Putamen (tissue), 1 donor: ENCODE data around the gene GAL3ST2.
"Not testable (repeated sequence)": the region's sequence is repeated elsewhere in the genome, so short reads cannot be mapped to it uniquely, and the experiment has no call there.

Experiments
- DNase-seq: peaks from one replicate; pipeline ENCODE4 v3.0.0-alpha.2; 2016; ENCODE audit warnings: low spot score

GAL3ST2 gene

DNA sequence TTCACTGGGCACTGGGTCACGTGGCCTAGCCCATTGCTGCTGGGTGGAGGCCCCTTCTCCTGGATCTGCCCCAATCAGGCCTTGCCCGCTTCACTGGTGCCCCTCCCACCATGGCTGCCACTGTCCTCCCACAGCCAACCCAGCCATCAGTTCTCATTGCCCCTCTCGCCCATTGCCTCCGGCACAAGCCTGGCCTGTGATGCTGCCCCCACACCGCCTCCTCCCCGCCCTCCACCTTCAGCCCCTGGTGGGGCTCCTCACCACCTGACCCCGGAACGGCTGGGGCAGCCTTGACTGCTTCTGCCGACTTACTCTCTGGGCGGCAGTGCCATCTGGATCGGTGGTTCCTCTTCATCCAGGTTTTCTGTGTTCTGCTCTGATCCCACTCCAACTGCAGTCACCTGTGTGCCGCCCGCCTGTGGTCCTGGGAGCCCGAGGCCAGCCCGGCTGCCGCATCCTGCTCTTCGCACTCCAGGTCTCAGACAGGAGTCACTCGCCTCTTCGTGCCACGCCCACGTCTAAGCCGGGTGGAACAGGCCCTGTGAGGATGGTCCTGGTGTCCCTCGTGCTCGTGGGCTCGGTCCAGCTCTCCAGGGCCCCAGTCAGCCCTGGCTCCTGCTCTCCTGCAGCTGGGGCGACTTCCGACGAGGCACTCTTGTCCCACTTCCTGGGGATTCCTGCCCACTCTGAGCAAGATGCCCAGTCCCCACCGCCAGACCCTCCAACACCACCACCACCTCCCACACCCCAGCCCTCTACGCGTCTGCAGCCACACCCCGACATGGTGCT lies 28.0 kb upstream of the GAL3ST2 start:
- DNase-seq = no peak

GRCh38 chr2:241750076-241750840 lies 26.4 kb upstream of the GAL3ST2 start:
- DNase-seq = no peak

DNA sequence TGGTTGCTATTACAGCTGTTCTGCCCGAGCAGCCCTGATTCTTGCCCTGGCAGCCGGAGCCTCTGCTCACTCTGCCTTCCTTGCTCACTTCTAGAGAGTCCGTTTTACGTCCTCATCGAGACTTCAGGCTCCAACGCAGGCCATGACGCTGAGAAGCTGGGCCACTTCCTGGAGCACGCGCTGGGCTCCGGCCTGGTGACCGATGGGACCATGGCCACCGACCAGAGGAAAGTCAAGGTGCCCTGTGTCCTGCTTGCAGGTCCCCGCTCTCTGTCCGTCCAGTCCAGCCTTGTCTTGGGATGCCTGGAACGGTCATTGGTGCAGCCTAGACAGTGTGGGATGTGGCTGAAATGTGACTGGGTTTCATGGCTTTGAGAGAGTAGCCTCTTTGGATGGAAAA lies 25.5 kb upstream of the GAL3ST2 start:
- DNase-seq = no peak

DNA sequence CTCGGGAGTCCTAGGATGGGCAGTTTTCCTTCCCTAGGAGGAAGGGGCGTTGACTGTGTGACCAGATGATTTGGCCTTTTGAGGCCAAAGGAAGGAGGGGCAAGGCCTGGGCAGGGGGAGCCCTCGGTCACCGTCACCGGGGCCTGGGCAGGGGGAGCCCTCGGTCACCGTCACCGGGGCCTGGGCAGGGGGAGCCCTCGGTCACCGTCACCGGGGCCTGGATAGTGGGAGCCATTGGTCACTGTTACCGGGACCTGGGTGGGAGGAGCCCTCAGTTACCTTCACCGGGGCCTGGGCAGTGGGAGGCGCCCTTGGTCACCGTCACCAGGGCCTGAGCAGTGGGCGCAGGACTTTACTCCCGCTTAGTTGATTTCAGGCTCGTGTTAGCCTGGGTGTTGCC lies 24.8 kb upstream of the GAL3ST2 start:
- no peak for DNase-seq

GRCh38 chr2:241752253-241752652 lies 24.4 kb upstream of the GAL3ST2 start:
- DNase-seq = no peak

- no peak for DNase-seq
Observed at GRCh38 chr2:241752689-241753276, 23.8 kb upstream of the GAL3ST2 start.

DNA sequence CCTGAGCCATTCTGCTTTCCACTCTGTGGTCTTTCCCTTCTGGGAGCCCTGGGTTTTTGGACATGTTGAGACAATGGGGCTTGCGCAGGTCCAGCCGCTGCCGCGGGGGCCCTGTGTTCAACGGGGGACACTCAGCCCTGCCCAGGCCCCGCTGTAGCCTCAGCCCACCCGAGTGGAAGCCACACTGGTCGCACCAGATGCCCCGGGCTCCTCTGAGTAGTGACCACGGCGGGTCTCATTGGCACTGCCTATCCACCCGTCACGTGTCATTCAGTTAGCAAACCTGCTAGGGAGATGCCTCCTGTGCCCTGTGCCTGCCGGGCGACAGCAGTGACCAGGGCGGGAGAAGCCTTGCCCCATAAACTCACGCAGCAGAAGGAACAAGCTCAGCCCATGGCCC lies 23.1 kb upstream of the GAL3ST2 start:
- DNase-seq = no peak

GRCh38 chr2:241754042-241754441 lies 22.6 kb upstream of the GAL3ST2 start:
- no peak for DNase-seq

GRCh38 chr2:241755166-241755565 lies 21.5 kb upstream of the GAL3ST2 start:
- no peak for DNase-seq

DNA sequence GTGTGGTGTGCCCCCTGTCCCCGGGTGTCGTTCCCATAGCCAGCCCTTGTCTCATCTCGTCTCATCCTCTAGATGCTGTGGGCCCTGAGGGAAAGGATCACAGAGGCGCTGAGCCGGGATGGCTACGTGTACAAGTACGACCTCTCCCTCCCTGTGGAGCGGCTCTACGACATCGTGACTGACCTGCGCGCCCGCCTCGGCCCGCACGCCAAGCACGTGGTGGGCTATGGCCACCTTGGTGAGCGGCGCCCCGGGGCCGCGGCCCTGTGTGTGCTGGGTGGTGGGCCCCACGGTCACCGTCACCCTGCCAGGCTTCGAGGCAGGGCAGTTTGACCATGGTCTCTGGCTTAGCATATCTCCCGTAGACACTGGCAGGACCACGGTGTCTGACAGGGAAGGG lies 20.8 kb upstream of the GAL3ST2 start:
- no peak for DNase-seq

DNA sequence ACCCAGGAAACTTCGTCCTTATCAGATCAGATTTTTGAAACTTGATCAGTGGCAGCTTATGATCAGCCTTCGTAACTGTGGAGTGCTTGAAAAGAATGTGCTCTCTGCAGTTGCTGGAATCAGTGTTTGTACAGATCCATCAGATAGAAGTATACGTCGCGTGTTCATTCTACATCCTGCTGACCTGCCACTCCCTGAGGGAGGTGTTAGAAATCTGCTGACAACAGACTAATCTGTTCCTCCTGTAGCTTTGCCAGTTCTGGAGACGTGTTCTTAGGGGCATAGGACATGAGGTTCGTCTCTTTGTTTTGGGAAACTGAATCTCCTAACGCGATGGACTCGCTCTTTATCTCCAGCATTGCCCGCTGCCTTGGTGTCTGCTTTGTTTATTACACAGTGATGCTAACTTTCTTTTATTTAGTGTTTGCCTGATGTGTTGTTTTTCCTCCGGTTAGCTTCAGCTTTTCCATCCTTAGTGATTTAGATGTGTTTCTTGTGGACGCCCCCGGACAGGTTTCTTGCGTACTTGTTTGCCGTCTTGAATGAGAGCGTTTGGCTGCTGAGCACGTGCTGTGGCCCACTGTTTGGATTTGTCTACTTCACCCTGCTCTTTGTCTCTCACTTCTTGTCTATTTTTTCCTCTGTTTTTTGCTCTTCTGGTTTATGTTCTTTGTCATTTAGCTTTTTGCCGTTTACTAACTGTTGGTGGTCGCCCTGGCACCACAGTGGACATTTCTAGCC lies 17.4 kb upstream of the GAL3ST2 start:
- no peak for DNase-seq

GRCh38 chr2:241759893-241760292 lies 16.7 kb upstream of the GAL3ST2 start:
- not testable (repeated sequence) for DNase-seq

DNA sequence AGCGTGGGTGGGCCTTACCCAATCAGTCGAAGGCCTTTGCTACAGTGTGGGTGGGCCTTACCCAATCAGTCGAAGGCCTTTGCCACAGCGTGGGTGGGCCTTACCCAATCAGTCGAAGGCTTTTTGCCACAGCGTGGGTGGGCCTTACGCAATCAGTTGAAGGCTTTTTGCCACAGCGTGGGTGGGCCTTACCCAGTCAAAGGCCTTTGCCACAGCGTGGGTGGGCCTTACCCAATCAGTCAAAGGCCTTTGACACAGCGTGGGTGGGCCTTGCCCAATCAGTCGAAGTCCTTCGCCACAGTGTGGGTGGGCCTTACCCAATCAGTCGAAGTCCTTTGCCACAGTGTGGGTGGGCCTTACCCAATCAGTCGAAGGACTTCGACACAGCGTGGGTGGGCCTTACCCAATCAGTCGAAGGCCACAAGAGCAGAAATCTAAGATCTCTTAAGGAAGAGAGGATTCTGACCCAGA lies 16.3 kb upstream of the GAL3ST2 start:
- DNase-seq = no peak

DNA sequence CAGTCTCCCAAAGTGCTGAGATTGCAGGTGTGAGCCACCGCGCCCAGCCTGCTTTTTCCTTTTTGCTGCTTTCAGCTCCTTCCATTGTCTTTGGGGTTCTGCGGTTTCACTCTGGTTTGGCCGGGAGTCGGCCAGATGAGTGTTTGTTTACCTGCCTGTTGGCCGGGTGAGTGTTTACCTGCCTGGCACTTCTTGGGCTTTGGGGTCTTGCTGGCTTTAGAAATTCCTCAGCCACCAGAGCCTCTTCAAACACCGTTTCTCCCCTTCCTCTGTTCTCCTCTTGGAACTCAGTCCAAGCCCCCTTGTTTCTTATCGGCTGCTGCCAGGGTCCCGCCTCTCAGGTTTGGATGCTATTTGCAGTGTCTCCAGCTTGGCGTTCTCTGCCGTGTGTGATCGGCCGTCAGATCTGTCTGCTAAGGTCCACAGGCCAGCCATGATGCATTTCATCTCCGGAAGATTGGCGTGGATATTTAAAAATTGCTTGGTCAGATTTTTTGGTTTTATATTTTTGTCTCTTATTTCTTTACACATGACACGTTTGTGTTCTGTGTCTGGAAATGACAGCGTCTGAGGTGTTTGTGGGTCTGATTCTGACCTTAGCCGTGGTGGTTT lies 14.2 kb upstream of the GAL3ST2 start:
- DNase-seq = no peak

DNA sequence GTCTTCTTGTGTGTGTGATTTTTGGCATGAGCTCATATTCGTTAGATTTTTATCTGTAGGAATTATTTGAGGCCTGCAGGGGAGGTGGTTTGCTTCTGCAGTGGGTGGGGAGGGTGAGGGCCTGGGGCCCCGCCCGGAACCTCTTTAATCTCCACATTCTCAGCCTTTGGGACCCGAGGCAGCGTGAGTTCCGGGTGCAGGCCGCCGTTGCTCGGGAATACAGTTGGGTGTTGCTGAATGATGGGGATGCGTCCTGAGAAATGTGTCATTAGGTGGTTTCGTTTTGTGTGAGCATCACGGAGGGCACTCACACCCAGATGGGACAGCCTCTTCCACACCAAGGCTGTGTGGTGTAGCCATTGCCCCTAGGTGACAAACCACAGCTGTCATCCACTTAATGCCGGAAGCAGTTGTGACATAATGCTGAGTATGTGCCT lies 13.7 kb upstream of the GAL3ST2 start:
- no peak for DNase-seq

GRCh38 chr2:241763551-241764274 lies 12.9 kb upstream of the GAL3ST2 start:
- no peak for DNase-seq

GRCh38 chr2:241764275-241765241 lies 12.1 kb upstream of the GAL3ST2 start:
- DNase-seq = no peak

DNA sequence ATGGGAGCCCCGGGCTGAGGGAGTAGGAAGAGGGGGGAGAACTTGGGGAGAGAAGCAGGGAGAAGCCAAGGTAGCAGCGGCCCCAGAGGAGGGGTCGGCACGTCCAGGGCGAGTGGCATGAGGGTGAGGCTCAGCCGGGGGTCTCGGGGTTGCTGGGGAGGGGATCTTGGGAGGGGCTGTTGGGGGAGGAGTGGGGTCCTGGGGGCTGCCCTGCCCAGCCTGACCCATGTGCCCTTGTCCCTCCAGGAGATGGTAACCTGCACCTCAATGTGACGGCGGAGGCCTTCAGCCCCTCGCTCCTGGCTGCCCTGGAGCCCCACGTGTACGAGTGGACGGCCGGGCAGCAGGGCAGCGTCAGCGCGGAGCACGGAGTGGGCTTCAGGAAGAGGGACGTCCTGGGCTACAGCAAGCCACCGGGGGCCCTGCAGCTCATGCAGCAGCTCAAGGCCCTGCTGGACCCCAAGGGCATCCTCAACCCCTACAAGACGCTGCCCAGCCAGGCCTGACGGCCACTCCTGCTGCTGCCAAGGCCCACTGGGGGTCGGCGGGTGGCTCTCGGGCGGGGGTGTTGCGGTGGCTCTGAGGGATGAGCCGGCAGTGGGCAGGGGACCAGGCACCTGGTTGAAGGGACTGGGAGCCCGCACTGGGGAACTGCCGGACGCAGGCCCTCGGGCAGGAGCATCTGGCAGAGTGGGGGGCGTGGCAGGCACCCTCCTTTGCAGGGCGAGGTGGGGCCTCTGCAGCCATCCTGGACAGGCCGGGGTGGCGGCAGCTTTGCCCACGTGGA lies 9.0 kb upstream of the GAL3ST2 start:
- no peak for DNase-seq

- DNase-seq = no peak
Observed at GRCh38 chr2:241768251-241768711, 8.3 kb upstream of the GAL3ST2 start.
